8988T (cell line): Measurements from ENCODE around the gene TMPRSS9.
A peak's percentile ranks its signal among the peaks of the same experiment; 100 is the strongest.
"Not testable (repeated sequence)": the region's sequence is repeated elsewhere in the genome, so short reads cannot be mapped to it uniquely, and the experiment has no call there.

ENCODE experiments used
- DNase-seq: peaks from one replicate; pipeline ENCODE4 v3.0.0; 2011

Gene TMPRSS9

GRCh38 chr19:2362970-2363300 is 2.9 kb downstream of the TMPRSS9 start:
- DNase-seq = no peak

GRCh38 chr19:2363419-2363818 is 3.4 kb downstream of the TMPRSS9 start:
- no peak for DNase-seq

GRCh38 chr19:2365201-2365970 is 5.3 kb downstream of the TMPRSS9 start:
- no peak for DNase-seq

GRCh38 chr19:2371656-2372055 is 11.6 kb downstream of the TMPRSS9 start:
- DNase-seq = no peak

- DNase-seq = no peak
Measured at GRCh38 chr19:2372076-2372612, 12.1 kb downstream of the TMPRSS9 start.

- DNase-seq = no peak
Measured at GRCh38 chr19:2374808-2375207, 14.7 kb downstream of the TMPRSS9 start.

GRCh38 chr19:2375353-2376121 is 15.5 kb downstream of the TMPRSS9 start:
- no peak for DNase-seq

GRCh38 chr19:2376784-2377519 is 16.9 kb downstream of the TMPRSS9 start:
- no peak for DNase-seq

- no peak for DNase-seq
Measured at GRCh38 chr19:2380567-2380966, 20.5 kb downstream of the TMPRSS9 start.

- no peak for DNase-seq
Measured at GRCh38 chr19:2381148-2381820, 21.2 kb downstream of the TMPRSS9 start.

- DNase-seq = no peak
Measured at GRCh38 chr19:2382530-2383222, 22.6 kb downstream of the TMPRSS9 start.

GRCh38 chr19:2385053-2385721 is 25.1 kb downstream of the TMPRSS9 start:
- DNase-seq = peak; percentile 86

- DNase-seq = no peak
Measured at GRCh38 chr19:2387367-2388288, 27.6 kb downstream of the TMPRSS9 start.

GRCh38 chr19:2389594-2389993 is 29.5 kb downstream of the TMPRSS9 start:
- DNase-seq = no peak

- no peak for DNase-seq
Measured at GRCh38 chr19:2391118-2391725, 31.2 kb downstream of the TMPRSS9 start.

- no peak for DNase-seq
Measured at GRCh38 chr19:2392366-2392765, 32.3 kb downstream of the TMPRSS9 start.

- DNase-seq = not testable (repeated sequence)
Measured at GRCh38 chr19:2392899-2393298, 32.8 kb downstream of the TMPRSS9 start.

- DNase-seq = no peak
Measured at GRCh38 chr19:2394054-2394441, 34.0 kb downstream of the TMPRSS9 start.

GRCh38 chr19:2394442-2395292 is 34.6 kb downstream of the TMPRSS9 start:
- no peak for DNase-seq
